Ishikawa (cell line): ENCODE data around the gene KCNB1.

ENCODE experiments used
- RAD21 ChIP-seq: IDR thresholded peaks from 2 replicates; pipeline ENCODE4 v1.6.1; 2012; ENCODE audit warnings: low read depth
- TEAD4 ChIP-seq: IDR thresholded peaks from 2 replicates; pipeline ENCODE4 v1.6.1; 2012
- YY1 ChIP-seq: IDR thresholded peaks from 2 replicates; pipeline ENCODE4 v1.6.1; 2012; ENCODE audit warnings: low read depth

DNA sequence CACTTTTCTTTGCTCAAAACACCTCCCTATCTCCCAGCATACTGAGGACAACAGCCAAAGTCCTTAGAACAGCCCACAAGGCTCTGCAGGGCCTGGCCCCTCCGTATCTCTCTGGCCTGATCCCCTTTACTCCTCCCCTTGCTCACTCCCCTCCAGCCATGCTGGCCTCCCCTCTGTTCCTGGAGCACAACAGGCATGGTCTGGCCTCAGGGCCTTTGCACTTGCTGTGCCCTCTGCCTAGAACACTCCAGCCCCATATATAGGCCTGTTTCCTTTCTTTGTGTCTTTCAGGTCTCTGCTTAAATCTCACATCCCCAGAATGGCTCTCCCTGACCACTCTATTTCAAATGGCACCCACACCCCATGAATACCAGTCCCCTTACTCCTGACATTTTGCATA lies 62.7 kb downstream of the KCNB1 start:
- TF ChIP-seq RAD21 (no peak), YY1 (no peak), TEAD4 (no peak)
